SJSA1 (cell line): ENCODE results near the gene ZNF385D. TPM values are rescaled to one million over a fixed set of nuclear protein-coding genes. Genes with fewer than 3 reads are reported as not detected.

Experiments
- DNase-seq, 2 experiments: peaks; one replicate each; pipeline ENCODE4 v3.0.0-alpha.2; 2015 to 2020; ENCODE audit warnings: low spot score in 2 of 2, low read depth in 1 of 2
- H3K27ac ChIP-seq: fragments of 250-450 bp; sonication (Bioruptor Pico); 2 replicates; pipeline ENCODE4 v1.5.1; 2020; ENCODE audit warnings: mild to moderate bottlenecking, moderate library complexity
- H3K27me3 ChIP-seq: fragments of 250-450 bp; sonication (Bioruptor Pico); replicated peaks from 2 replicates; pipeline ENCODE4 v1.5.1; 2020; ENCODE audit warnings: mild to moderate bottlenecking, moderate library complexity
- H3K36me3 ChIP-seq: fragments of 250-450 bp; sonication (Bioruptor Pico); 2 replicates; pipeline ENCODE4 v1.5.1; 2020; ENCODE audit warnings: mild to moderate bottlenecking
- H3K4me1 ChIP-seq: fragments of 250-450 bp; sonication (Bioruptor Pico); replicated peaks from 2 replicates; pipeline ENCODE4 v1.6.1; 2021; ENCODE audit warnings: mild to moderate bottlenecking
- H3K4me3 ChIP-seq: fragments of 250-450 bp; sonication (Bioruptor Pico); 2 replicates; pipeline ENCODE4 v1.5.1; 2020; ENCODE audit warnings: mild to moderate bottlenecking
- H3K9me3 ChIP-seq: fragments of 250-450 bp; sonication (Bioruptor Pico); replicated peaks from 2 replicates; pipeline ENCODE4 v1.5.1; 2020; ENCODE audit warnings: mild to moderate bottlenecking
- total RNA-seq: library from RNA; depleted of rRNA; stranded (reverse); fragments of >200 nt; shearing (Covaris generic); gene quantifications from 2 replicates; pipeline ENCODE4 v1.2.3, GENCODE V29; 2014; rRNA removed

ZNF385D gene, protein sequence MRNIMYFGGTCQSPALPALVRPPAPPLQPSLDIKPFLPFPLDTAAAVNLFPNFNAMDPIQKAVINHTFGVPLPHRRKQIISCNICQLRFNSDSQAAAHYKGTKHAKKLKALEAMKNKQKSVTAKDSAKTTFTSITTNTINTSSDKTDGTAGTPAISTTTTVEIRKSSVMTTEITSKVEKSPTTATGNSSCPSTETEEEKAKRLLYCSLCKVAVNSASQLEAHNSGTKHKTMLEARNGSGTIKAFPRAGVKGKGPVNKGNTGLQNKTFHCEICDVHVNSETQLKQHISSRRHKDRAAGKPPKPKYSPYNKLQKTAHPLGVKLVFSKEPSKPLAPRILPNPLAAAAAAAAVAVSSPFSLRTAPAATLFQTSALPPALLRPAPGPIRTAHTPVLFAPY
- total RNA-seq: not detected in 2 replicates

DNA sequence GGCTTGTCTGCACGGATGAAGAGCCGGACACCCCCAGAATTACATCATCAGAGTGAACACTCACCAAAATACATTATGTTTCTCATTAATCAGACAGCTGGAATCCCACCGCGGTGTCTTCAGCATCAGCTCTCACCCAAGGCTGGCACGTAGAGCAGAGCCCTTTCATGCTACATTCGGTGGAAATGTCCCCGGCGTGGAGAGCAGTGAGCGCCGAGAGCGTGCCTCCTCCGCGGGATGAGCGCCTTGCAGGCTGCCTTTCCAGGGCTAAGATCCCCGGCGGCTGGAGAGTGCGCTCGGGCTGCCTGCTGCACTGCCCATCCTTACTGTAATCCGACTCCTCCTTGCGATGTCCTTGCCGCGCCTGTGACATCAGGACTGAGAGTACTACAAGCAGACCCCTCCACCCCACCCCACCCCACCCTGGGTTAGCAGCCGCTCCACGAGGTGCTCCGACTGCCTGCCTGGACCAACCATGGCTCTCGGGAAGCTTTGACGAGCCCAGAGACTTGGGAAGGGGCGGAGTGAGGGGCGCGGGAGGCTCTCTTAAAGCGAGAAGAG lies at the start of gene ZNF385D:
ZNF385D (minus strand) TSS at position 380 of the 561 bp plus-strand sequence; CDS start at position 86, 294 bp downstream.
- H3K27ac ChIP-seq: no peak within 1 kb of the TSS
- H3K4me3 ChIP-seq: no peak within 1 kb of the TSS
- no peak for DNase-seq
- H3K36me3 ChIP-seq: no peaks in the 10 kb centered on the region
- no peaks in the 10 kb centered on the region for H3K9me3 ChIP-seq
- no peaks in the 10 kb centered on the region for H3K4me1 ChIP-seq
- H3K27me3 ChIP-seq: no peaks in the 10 kb centered on the region

DNA sequence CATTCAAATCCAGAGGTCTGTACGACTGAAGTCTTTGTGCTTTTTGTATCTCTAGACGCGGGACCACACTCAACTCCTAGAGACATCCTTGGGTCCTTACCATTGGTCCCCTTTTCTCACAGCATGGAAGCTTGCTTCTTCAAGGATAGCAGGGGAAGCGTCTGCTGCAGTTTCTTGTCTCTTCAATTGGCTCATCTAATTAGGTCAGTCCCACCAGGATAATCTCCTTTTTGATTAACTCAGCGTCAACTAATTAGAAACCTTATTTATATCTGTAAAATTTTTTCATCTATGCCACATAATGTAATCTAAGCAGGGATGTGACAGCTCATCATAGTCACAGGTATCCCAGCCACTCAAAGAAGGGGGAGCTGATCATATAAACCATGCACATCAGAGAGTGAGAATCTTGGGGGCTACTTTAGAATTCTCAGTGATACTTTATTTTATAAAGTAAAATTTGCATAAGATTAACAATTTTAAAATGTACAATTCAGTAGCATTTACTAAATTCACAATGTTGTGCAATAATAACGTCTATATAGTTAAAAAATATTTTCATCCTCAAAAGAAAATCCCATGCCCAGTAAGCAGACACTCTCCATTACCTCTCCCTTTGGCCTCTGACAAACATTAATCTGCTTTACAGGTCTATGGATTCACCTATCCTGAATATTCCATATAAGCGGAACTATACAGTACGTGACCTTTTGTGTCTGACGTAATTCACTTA lies 47.5 kb upstream of the ZNF385D start:
- no peaks in the 10 kb centered on the region for H3K36me3 ChIP-seq
- H3K4me1 ChIP-seq: no peaks in the 10 kb centered on the region
- no peaks in the 10 kb centered on the region for H3K9me3 ChIP-seq
- H3K27ac ChIP-seq: no peak overlapping the region
- no peaks in the 10 kb centered on the region for H3K27me3 ChIP-seq
- no peak for DNase-seq
- no peak overlapping the region for H3K4me3 ChIP-seq

- Histone ChIP-seq H3K36me3 (no peaks in the 10 kb centered on the region), H3K4me1 (no peaks in the 10 kb centered on the region), H3K27ac (no peak overlapping the region), H3K9me3 (no peaks in the 10 kb centered on the region), H3K4me3 (no peak overlapping the region), H3K27me3 (no peaks in the 10 kb centered on the region)
- DNase-seq: no peak
Observed at GRCh38 chr3:21795921-21796320, 44.9 kb upstream of the ZNF385D start.

DNA sequence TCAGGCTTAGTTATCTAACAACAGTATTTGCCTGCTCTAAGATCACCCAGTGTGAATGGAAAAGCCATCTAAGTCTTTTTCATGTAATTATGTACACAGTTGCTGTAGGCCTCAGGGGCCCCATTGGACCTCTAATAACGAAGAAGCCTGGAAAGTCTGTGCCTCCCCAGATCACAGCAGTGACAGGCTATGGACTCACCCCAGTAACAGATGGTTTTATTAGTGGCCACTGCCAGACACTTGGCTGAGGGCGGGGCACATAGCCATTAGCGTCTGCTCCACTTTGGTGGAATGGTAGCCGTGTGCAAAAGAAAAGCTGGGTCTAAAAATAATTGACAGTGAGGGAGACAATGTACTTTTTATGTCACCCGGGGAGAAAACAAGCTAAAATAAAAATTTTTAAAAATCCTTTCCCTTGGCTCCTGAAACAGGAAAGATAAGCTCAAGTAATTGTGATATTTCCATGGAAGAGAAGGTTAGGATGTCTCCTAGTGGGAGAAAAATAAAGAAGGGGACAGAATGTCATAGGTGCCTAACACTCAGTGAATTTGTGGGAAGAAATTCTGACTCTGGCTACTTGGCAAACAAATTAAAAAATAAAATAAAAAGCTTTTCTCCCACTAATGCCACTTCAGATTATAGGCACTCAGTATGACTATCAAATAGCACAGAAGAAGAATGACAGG lies 44.3 kb upstream of the ZNF385D start:
- H3K4me3 ChIP-seq: no peak overlapping the region
- no peak for DNase-seq
- H3K36me3 ChIP-seq: no peaks in the 10 kb centered on the region
- no peaks in the 10 kb centered on the region for H3K9me3 ChIP-seq
- H3K4me1 ChIP-seq: no peaks in the 10 kb centered on the region
- H3K27ac ChIP-seq: no peak overlapping the region
- no peaks in the 10 kb centered on the region for H3K27me3 ChIP-seq

GRCh38 chr3:21794291-21794690 lies 43.3 kb upstream of the ZNF385D start:
- H3K4me3 ChIP-seq: no peak overlapping the region
- H3K9me3 ChIP-seq: no peaks in the 10 kb centered on the region
- no peak overlapping the region for H3K27ac ChIP-seq
- no peak for DNase-seq
- no peaks in the 10 kb centered on the region for H3K27me3 ChIP-seq
- no peaks in the 10 kb centered on the region for H3K4me1 ChIP-seq
- H3K36me3 ChIP-seq: no peaks in the 10 kb centered on the region

- Histone ChIP-seq H3K27ac (no peak overlapping the region), H3K4me1 (no peaks in the 10 kb centered on the region), H3K9me3 (no peaks in the 10 kb centered on the region), H3K36me3 (no peaks in the 10 kb centered on the region), H3K4me3 (no peak overlapping the region), H3K27me3 (no peaks in the 10 kb centered on the region)
- DNase-seq: no peak
Observed at GRCh38 chr3:21792176-21792575, 41.2 kb upstream of the ZNF385D start.

GRCh38 chr3:21791356-21791755 lies 40.3 kb upstream of the ZNF385D start:
- no peak for DNase-seq
- H3K9me3 ChIP-seq: no peaks in the 10 kb centered on the region
- no peaks in the 10 kb centered on the region for H3K27me3 ChIP-seq
- no peak overlapping the region for H3K27ac ChIP-seq
- H3K4me1 ChIP-seq: no peaks in the 10 kb centered on the region
- no peak overlapping the region for H3K4me3 ChIP-seq
- H3K36me3 ChIP-seq: no peaks in the 10 kb centered on the region

DNA sequence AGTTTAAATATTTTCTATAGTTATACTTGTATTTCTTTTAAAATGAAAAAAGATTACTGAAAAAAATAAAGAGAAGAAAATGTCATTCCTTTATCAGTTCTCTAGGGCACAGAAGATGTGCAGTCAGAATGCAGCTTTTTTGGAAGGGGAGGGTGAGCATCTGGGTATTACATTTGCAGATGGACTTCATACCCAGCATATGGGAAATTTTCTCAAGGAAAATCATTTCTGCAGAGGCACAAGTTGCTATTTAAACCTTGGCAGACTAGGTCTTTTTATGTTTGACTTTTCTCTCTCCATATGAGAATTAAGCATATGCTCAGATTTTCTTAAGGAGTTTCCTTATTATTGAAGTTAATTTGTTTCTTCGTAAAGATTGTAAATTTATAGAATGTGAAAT lies 39.5 kb upstream of the ZNF385D start:
- DNase-seq: no peak
- H3K4me3 ChIP-seq: no peak overlapping the region

DNA sequence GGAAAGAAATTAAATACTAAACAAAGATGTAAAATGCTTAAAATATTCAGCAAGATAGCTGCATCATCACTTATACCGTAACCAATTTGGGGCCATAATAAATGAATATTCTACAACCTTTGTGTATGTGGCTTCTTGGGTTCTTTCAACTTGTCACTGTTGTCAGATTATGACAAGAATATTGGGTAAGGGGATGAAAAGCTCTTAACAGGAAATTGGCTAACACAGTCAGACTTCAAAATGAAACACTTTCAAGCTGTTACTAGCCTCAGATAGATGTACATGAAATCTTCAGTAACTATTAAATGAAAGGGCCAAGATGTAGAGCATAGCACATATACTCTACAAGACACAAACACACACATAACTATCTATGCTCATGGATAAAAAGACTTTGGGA lies 38.7 kb upstream of the ZNF385D start:
- H3K36me3 ChIP-seq: no peaks in the 10 kb centered on the region
- no peak overlapping the region for H3K4me3 ChIP-seq
- no peaks in the 10 kb centered on the region for H3K9me3 ChIP-seq
- no peak for DNase-seq
- no peaks in the 10 kb centered on the region for H3K4me1 ChIP-seq
- H3K27ac ChIP-seq: no peak overlapping the region
- no peaks in the 10 kb centered on the region for H3K27me3 ChIP-seq

More for the DNA sequence above, 39.5 kb upstream of the ZNF385D start:
- no peak overlapping the region for H3K27ac ChIP-seq
- no peaks in the 10 kb centered on the region for H3K4me1 ChIP-seq
- H3K9me3 ChIP-seq: no peaks in the 10 kb centered on the region
- no peaks in the 10 kb centered on the region for H3K27me3 ChIP-seq
- no peaks in the 10 kb centered on the region for H3K36me3 ChIP-seq

GRCh38 chr3:21786438-21786797 lies 35.4 kb upstream of the ZNF385D start:
- H3K4me1 ChIP-seq: no peaks in the 10 kb centered on the region
- no peak overlapping the region for H3K4me3 ChIP-seq
- H3K9me3 ChIP-seq: no peaks in the 10 kb centered on the region
- H3K36me3 ChIP-seq: no peaks in the 10 kb centered on the region
- no peak overlapping the region for H3K27ac ChIP-seq
- no peaks in the 10 kb centered on the region for H3K27me3 ChIP-seq
- DNase-seq: no peak

GRCh38 chr3:21785765-21786437 lies 34.9 kb upstream of the ZNF385D start:
- H3K36me3 ChIP-seq: no peaks in the 10 kb centered on the region
- no peak for DNase-seq
- H3K4me1 ChIP-seq: no peaks in the 10 kb centered on the region
- H3K27me3 ChIP-seq: no peaks in the 10 kb centered on the region
- no peak overlapping the region for H3K4me3 ChIP-seq
- no peak overlapping the region for H3K27ac ChIP-seq
- no peaks in the 10 kb centered on the region for H3K9me3 ChIP-seq

DNA sequence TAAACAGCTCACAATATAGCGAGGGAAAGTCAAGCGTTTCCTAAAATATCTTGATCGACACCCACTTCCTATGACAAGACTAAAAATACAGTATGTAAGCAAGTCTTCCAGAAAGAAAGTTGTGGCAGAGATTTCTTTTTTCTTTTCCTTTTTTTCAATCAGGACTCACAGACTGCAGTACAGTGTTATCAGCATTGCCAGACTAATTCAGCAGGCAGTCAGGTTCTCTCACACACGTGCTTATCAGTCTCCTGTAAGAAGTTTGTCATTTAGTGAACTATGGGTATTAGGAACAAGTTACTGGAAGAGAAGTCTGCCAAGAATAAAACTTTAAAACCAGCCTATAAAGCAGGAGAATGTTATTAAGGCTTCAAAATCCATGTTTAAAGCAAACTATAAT lies 32.8 kb upstream of the ZNF385D start:
- H3K27ac ChIP-seq: no peak overlapping the region
- no peaks in the 10 kb centered on the region for H3K9me3 ChIP-seq
- no peaks in the 10 kb centered on the region for H3K27me3 ChIP-seq
- H3K36me3 ChIP-seq: no peaks in the 10 kb centered on the region
- no peak overlapping the region for H3K4me3 ChIP-seq
- no peak for DNase-seq
- H3K4me1 ChIP-seq: no peaks in the 10 kb centered on the region

GRCh38 chr3:21781355-21781754 lies 30.3 kb upstream of the ZNF385D start:
- Histone ChIP-seq H3K4me1 (no peaks in the 10 kb centered on the region), H3K27me3 (no peaks in the 10 kb centered on the region), H3K36me3 (no peaks in the 10 kb centered on the region), H3K9me3 (no peaks in the 10 kb centered on the region), H3K27ac (no peak overlapping the region), H3K4me3 (no peak overlapping the region)
- no peak for DNase-seq
